Liver (tissue), 9 donors: ENCODE measurements around the gene SPTB. TPM values are rescaled to one million over a fixed set of nuclear protein-coding genes. Genes with fewer than 3 reads are reported as not detected.

ENCODE experiments used
- DNase-seq: peaks from one replicate; pipeline ENCODE4 v3.0.0-alpha.2; 2017; ENCODE audit warnings: low spot score
- H3K27ac ChIP-seq, 2 donors: one replicate each; pipeline ENCODE4 v1.7.0; 2013; ENCODE audit warnings: inconsistent platforms in 2 of 2, low read length in 2 of 2, control low read depth in 1 of 2, low read depth in 1 of 2, mild to moderate bottlenecking in 1 of 2
- H3K27me3 ChIP-seq, 4 donors: one replicate each; pipeline versions ENCODE4 v1.6.1 to v1.7.0; 2013; ENCODE audit warnings: low read length in 3 of 4, inconsistent platforms in 1 of 4, mild to moderate bottlenecking in 1 of 4, moderate library complexity in 1 of 4; ENCODE audit not compliant: control insufficient read depth in 4 of 4, insufficient read depth in 4 of 4
- H3K36me3 ChIP-seq, 4 donors: one replicate each; pipeline versions ENCODE4 v1.6.1 to v1.7.0; 2013; ENCODE audit warnings: low read length in 3 of 4, mild to moderate bottlenecking in 3 of 4, low read depth in 1 of 4, moderate library complexity in 1 of 4; ENCODE audit not compliant: control insufficient read depth in 4 of 4, insufficient read depth in 3 of 4
- H3K4me1 ChIP-seq, 4 donors: one replicate each; pipeline versions ENCODE4 v1.6.1 to v1.7.0; 2013; ENCODE audit warnings: low read length in 3 of 4, mild to moderate bottlenecking in 3 of 4, moderate library complexity in 1 of 4; ENCODE audit not compliant: control insufficient read depth in 4 of 4, insufficient read depth in 4 of 4
- H3K4me3 ChIP-seq, 3 donors: one replicate each; pipeline versions ENCODE4 v1.6.1 to v1.7.0; 2013; ENCODE audit warnings: low read length in 3 of 3, control low read depth in 1 of 3, low read depth in 1 of 3, mild to moderate bottlenecking in 1 of 3
- H3K9ac ChIP-seq, 2 donors: one replicate each; pipeline ENCODE4 v1.7.0; 2013; ENCODE audit warnings: low read length in 2 of 2, mild to moderate bottlenecking in 2 of 2, moderate library complexity in 2 of 2, control low read depth in 1 of 2, low read depth in 1 of 2
- H3K9me3 ChIP-seq, 4 donors: one replicate each; pipeline versions ENCODE4 v1.6.1 to v1.7.0; 2013; ENCODE audit warnings: low read length in 3 of 4; ENCODE audit not compliant: control insufficient read depth in 4 of 4
- EGR1 ChIP-seq, 2 donors: IDR thresholded peaks; 2 replicates each; pipeline ENCODE4 v1.6.1; 2016 to 2018; ENCODE audit warnings: antibody characterized with exemption in 2 of 2, low read depth in 2 of 2
- FOXA1 ChIP-seq: IDR thresholded peaks from 2 replicates; pipeline ENCODE4 v1.6.1; 2016; ENCODE audit warnings: antibody characterized with exemption
- FOXA2 ChIP-seq: IDR thresholded peaks from 2 replicates; pipeline ENCODE4 v1.6.1; 2016; ENCODE audit warnings: antibody characterized with exemption
- GABPA ChIP-seq, 2 donors: IDR thresholded peaks in 1 of 2; conservative IDR thresholded peaks in 1 of 2; 2 replicates each; pipeline ENCODE4 v1.6.1; 2016; ENCODE audit warnings: antibody characterized with exemption in 2 of 2, mild to moderate bottlenecking in 1 of 2, moderate library complexity in 1 of 2
- HNF4A ChIP-seq, 2 donors: conservative IDR thresholded peaks; 2 replicates each; pipeline ENCODE4 v1.6.1; 2016; ENCODE audit warnings: antibody characterized with exemption in 2 of 2, mild to moderate bottlenecking in 2 of 2
- HNF4G ChIP-seq: IDR thresholded peaks from 2 replicates; pipeline ENCODE4 v1.6.1; 2016; ENCODE audit warnings: antibody characterized with exemption
- JUND ChIP-seq, 2 donors: IDR thresholded peaks; 2 replicates each; pipeline ENCODE4 v1.6.1; 2016; ENCODE audit warnings: antibody characterized with exemption in 2 of 2
- NR2F2 ChIP-seq: IDR thresholded peaks from 2 replicates; pipeline ENCODE4 v1.6.1; 2016; ENCODE audit warnings: antibody characterized with exemption
- RAD21 ChIP-seq, 2 donors: IDR thresholded peaks; 2 replicates each; pipeline ENCODE4 v1.6.1; 2016; ENCODE audit warnings: antibody characterized with exemption in 2 of 2, mild to moderate bottlenecking in 2 of 2
- RXRA ChIP-seq, 2 donors: IDR thresholded peaks; 2 replicates each; pipeline ENCODE4 v1.6.1; 2017 to 2018; ENCODE audit warnings: antibody characterized with exemption in 2 of 2, mild to moderate bottlenecking in 1 of 2
- SP1 ChIP-seq: IDR thresholded peaks from 2 replicates; pipeline ENCODE4 v1.6.1; 2018; ENCODE audit warnings: antibody characterized with exemption, mild to moderate bottlenecking
- TAF1 ChIP-seq: conservative IDR thresholded peaks from 2 replicates; pipeline ENCODE4 v1.6.1; 2016; ENCODE audit warnings: antibody characterized with exemption, mild to moderate bottlenecking
- YY1 ChIP-seq: IDR thresholded peaks from 2 replicates; pipeline ENCODE4 v1.6.1; 2016; ENCODE audit warnings: antibody characterized with exemption, mild to moderate bottlenecking
- whole genome bisulfite sequencing: extraction: QIAGEN DNeasy Blood & Tissue Kit; methylation state at CpG from one replicate; pipeline ENCODE4 v1.1.7; 2013; 5-methylcytosine and 5-hydroxymethylcytosine counted together
- polyA plus RNA-seq, 2 donors: library from polyadenylated mRNA; stranded (reverse) in 1 of 2; unstranded in 1 of 2; fragments of 200-250 nt in 1 of 2; fragments of >200 nt in 1 of 2; fragmentation: Nextera tagmentation in 1 of 2; extraction: Ambion mirVana in 1 of 2; gene quantifications; one replicate each; pipeline versions ENCODE4 v1.2.1 to v1.2.3, GENCODE V29; 2013 to 2015
- total RNA-seq, 2 donors: library from RNA; depleted of rRNA; stranded (reverse); fragments of >200 nt; gene quantifications; one replicate each; pipeline ENCODE4 v1.2.3, GENCODE V29; 2014
- TF ChIP-seq, protein P1 (sequence below): fragments of 150-350 bp; IDR thresholded peaks from 2 replicates; pipeline ENCODE4 v1.5.1; 2017; ENCODE audit warnings: improper control_type of control experiment, low read depth, low read length; ENCODE audit not compliant: missing input control
- TF ChIP-seq, protein P2 (sequence below): IDR thresholded peaks from 2 replicates; pipeline ENCODE4 v1.6.1; 2016; ENCODE audit warnings: antibody characterized with exemption
- TF ChIP-seq, protein P3 (sequence below): IDR thresholded peaks from 2 replicates; pipeline ENCODE4 v1.6.1; 2016; ENCODE audit warnings: antibody characterized with exemption
- TF ChIP-seq, protein P4 (sequence below): IDR thresholded peaks from 2 replicates; pipeline ENCODE4 v1.6.1; 2016; ENCODE audit warnings: antibody characterized with exemption
- donor health status: healthy.
- donor health status: healthy.
- donor health status: healthy.
- donor health status: healthy.
- donor health status: healthy.

The SPTB gene
- total and polyA plus RNA-seq, 4 donors = 0.12 to 332 (median 0.26) TPM

DNA sequence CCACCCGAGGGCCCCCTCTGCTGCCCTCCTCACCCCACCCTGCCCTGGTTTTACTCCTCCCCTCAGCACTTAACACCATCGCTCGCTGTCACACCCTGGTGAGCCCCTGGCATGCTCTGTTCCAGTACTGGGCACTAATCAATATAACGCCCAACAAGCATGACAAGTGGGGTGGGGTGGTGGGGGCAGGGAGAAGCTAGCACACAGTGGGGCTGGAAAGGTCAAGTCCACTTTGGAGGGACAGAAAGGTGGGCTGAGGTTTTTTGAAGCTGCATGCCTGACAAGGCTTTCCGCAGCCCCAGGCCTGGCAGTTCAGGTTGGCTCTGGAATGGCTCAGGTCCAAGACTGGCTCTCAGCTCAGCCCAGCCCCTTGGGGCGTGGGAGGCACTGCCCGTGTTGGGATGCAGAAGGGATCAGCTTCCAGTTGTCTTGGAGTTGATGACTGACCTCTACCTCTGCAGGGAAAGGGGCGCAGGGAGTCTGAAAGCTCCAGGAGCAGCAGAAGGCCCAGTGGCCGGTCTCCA is 141.4 kb downstream of the SPTB start:
- no peak overlapping the region for H3K4me3 ChIP-seq
- H3K36me3 ChIP-seq = peaks cover 8 to 51% (median 35%) of the 10 kb centered on the region in 4 donors
- H3K27me3 ChIP-seq = no peaks in the 10 kb centered on the region
- H3K9ac ChIP-seq = no peak overlapping the region
- H3K9me3 ChIP-seq = no peaks in the 10 kb centered on the region
- WGBS = 91% methylated on average over 9 of the region's 9 CpGs
- TF ChIP-seq RAD21 (IDR thresholded peaks at IDR 0.05) = no peak
- no peak for TF ChIP-seq YY1
- TF ChIP-seq NR2F2 = no peak
- TF ChIP-seq FOXA2 = no peak
- no peak for TF ChIP-seq SP1
- no peak for TF ChIP-seq RXRA (IDR thresholded peaks at IDR 0.05)
- no peak for TF ChIP-seq EGR1 (IDR thresholded peaks at IDR 0.05; ENCODE audit: low read depth in 2 of 2)
- no peak for TF ChIP-seq TAF1
- TF ChIP-seq HNF4A (conservative IDR thresholded peaks at IDR 0.05) = no peak
- H3K27ac ChIP-seq = no peak overlapping the region
- H3K4me1 ChIP-seq = peaks cover 0 to 14% (median 5%) of the 10 kb centered on the region in 4 donors
- DNase-seq = no peak

DNA sequence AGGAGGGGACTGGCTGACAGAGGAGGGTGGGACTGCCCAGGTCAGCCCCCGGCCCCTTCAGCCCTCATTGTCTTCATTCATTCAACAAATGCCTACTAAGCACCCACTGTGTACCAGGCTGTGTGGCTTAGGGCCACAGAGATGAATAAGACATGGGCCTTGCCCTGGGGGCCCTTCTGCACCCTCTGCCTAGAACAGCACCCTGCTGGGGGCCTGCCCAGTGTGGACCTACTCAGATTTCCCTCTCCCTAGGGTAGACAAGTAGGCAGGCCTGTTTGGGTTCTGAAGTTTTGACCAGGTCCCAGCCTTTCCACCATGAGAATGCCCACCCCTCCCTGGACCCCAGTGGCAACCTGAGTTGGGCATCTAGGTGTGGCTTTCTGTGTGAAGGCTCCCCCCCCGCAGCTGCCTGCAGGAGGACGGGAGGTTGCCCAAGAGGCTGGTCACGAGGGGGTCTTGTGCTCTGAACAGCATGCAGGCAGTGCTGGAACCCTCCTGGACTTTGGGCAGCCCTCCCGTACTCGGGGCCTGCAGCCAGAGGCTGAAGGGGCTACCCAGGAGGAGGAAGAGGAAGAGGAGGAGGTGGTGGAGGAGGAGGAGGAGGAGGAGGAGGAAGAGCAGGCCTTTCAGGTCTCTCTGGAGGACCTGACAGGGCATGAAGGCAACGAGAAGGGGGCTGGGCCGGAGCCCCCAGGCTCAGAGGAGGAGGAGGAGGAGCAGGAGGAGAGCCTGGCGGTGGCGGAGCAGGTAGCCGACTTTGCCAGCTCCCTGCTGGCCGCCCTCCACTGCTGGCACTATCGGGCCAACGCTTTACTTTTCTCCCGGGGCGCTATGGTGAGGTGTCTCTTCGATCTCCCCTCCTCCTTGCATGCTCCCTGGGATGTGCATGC is 142.1 kb downstream of the SPTB start:
- peaks cover 10 to 49% (median 36%) of the 10 kb centered on the region in 4 donors for H3K36me3 ChIP-seq
- no peak overlapping the region for H3K9ac ChIP-seq
- H3K4me3 ChIP-seq = no peak overlapping the region
- H3K4me1 ChIP-seq = peaks cover 0 to 10% (median 5%) of the 10 kb centered on the region in 4 donors
- H3K27me3 ChIP-seq = no peaks in the 10 kb centered on the region
- no peak for TF ChIP-seq HNF4A (conservative IDR thresholded peaks at IDR 0.05)
- TF ChIP-seq, protein P1, sequence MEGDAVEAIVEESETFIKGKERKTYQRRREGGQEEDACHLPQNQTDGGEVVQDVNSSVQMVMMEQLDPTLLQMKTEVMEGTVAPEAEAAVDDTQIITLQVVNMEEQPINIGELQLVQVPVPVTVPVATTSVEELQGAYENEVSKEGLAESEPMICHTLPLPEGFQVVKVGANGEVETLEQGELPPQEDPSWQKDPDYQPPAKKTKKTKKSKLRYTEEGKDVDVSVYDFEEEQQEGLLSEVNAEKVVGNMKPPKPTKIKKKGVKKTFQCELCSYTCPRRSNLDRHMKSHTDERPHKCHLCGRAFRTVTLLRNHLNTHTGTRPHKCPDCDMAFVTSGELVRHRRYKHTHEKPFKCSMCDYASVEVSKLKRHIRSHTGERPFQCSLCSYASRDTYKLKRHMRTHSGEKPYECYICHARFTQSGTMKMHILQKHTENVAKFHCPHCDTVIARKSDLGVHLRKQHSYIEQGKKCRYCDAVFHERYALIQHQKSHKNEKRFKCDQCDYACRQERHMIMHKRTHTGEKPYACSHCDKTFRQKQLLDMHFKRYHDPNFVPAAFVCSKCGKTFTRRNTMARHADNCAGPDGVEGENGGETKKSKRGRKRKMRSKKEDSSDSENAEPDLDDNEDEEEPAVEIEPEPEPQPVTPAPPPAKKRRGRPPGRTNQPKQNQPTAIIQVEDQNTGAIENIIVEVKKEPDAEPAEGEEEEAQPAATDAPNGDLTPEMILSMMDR = no peak
- no peak for TF ChIP-seq JUND (IDR thresholded peaks at IDR 0.05)
- WGBS = 90% methylated on average over 17 of the region's 17 CpGs
- H3K9me3 ChIP-seq = no peaks in the 10 kb centered on the region
- H3K27ac ChIP-seq = no peak overlapping the region
- no peak for DNase-seq

DNA sequence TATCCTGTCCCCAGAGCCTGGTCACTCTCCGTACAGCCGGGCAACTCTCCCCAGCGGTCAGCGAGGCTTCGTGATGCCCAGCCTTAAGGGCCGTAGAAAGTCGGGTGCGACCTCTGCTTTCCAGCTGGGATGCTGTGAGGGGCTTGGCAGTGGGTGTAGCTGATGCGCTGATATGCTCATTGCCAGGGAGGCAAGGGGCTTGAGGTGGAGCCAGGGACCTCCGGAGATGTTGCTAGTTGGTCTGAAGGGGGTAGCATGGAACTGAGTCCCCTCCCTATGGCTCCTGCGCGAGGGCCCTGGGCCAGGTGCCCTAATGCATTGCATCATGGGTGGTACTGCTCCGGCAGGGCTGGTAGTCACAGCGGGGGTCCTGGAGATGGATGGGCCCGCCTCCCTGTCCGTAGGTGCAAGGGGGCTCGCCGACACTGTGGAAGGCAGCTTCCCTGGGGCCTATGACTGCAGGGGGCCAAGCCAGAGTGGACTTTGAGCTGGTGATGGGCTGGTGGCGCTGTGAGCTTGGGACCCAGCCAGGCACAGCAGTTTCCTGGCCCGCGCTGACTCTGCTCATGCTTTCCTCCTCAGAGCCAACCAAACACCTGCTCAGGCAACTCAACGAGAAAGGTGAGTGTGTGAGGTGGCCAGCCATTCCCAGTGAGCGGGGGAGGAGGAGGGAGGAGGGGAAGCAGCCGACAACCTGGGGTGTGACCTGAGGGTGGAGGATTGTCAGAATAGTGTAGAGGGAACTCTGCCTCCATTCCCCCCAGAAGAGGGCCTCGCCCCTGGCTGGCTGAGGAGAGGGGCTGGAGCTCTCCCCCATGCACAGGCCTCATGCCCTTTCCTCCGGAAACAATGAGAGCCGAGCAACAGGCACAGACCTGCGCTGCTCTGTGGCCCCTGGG is 143.2 kb downstream of the SPTB start:
- Histone ChIP-seq H3K4me1 (peaks cover 0 to 10% (median 5%) of the 10 kb centered on the region in 4 donors), H3K4me3 (no peak overlapping the region), H3K36me3 (peaks cover 7 to 49% (median 40%) of the 10 kb centered on the region in 4 donors), H3K9me3 (no peaks in the 10 kb centered on the region), H3K9ac (no peak overlapping the region), H3K27me3 (no peaks in the 10 kb centered on the region), H3K27ac (peak overlapping the region in 1 of 2 donors; percentile 13)
- peak; percentile 53 for DNase-seq
- 70% methylated on average over 28 of the region's 28 CpGs for WGBS
- TF ChIP-seq, protein P1 = no peak
- TF ChIP-seq RAD21 (IDR thresholded peaks at IDR 0.05) (peak in 1 of 2 donors; percentile 67), SP1 (peak; percentile 72), RXRA (IDR thresholded peaks at IDR 0.05) (peak in 1 of 2 donors; percentile 40), JUND (IDR thresholded peaks at IDR 0.05) (no peak), HNF4A (conservative IDR thresholded peaks at IDR 0.05) (peak; percentile 73 to 85), YY1 (no peak), TAF1 (no peak), EGR1 (IDR thresholded peaks at IDR 0.05; ENCODE audit: low read depth in 2 of 2) (no peak), GABPA (IDR thresholded peaks at IDR 0.05 in 1 of 2, conservative IDR thresholded peaks at IDR 0.05 in 1 of 2) (no peak), NR2F2 (no peak), HNF4G (peak; percentile 88), FOXA2 (no peak), FOXA1 (no peak)
- TF ChIP-seq, protein P2, sequence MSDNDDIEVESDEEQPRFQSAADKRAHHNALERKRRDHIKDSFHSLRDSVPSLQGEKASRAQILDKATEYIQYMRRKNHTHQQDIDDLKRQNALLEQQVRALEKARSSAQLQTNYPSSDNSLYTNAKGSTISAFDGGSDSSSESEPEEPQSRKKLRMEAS = no peak
- TF ChIP-seq, protein P3, sequence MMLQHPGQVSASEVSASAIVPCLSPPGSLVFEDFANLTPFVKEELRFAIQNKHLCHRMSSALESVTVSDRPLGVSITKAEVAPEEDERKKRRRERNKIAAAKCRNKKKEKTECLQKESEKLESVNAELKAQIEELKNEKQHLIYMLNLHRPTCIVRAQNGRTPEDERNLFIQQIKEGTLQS = no peak
- TF ChIP-seq, protein P4, sequence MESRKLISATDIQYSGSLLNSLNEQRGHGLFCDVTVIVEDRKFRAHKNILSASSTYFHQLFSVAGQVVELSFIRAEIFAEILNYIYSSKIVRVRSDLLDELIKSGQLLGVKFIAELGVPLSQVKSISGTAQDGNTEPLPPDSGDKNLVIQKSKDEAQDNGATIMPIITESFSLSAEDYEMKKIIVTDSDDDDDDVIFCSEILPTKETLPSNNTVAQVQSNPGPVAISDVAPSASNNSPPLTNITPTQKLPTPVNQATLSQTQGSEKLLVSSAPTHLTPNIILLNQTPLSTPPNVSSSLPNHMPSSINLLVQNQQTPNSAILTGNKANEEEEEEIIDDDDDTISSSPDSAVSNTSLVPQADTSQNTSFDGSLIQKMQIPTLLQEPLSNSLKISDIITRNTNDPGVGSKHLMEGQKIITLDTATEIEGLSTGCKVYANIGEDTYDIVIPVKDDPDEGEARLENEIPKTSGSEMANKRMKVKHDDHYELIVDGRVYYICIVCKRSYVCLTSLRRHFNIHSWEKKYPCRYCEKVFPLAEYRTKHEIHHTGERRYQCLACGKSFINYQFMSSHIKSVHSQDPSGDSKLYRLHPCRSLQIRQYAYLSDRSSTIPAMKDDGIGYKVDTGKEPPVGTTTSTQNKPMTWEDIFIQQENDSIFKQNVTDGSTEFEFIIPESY = no peak
